T-helper 2 cell treated with Interferon-gamma antibody and Interleukin-4, amounts not matched to agents 5 μg/mL and 100 μg/mL, for 36 hours (primary cell): Measurements from ENCODE around the gene SNUPN.
A peak's percentile ranks its signal among the peaks of the same experiment; 100 is the strongest.
"Not testable (repeated sequence)": the region's sequence is repeated elsewhere in the genome, so short reads cannot be mapped to it uniquely, and the experiment has no call there.

Experiments
- DNase-seq: peaks from one replicate; pipeline ENCODE4 v3.0.0; 2021; ENCODE audit warnings: low spot score
- H3K27ac Mint-ChIP-seq: one replicate; pipeline ENCODE4 v1.8.0; 2021; ENCODE audit warnings: mild to moderate bottlenecking, mixed read lengths
- H3K27me3 Mint-ChIP-seq: one replicate; pipeline ENCODE4 v1.8.0; 2021; ENCODE audit warnings: low read depth, mixed read lengths
- H3K36me3 Mint-ChIP-seq: one replicate; pipeline ENCODE4 v1.8.0; 2021; ENCODE audit warnings: low read depth, mixed read lengths
- H3K4me1 Mint-ChIP-seq: one replicate; pipeline ENCODE4 v1.8.0; 2021; ENCODE audit warnings: low read depth, mixed read lengths
- H3K4me3 Mint-ChIP-seq: one replicate; pipeline ENCODE4 v1.8.0; 2022; ENCODE audit warnings: mild to moderate bottlenecking, moderate library complexity, mixed read lengths
- H3K9me3 Mint-ChIP-seq: one replicate; pipeline ENCODE4 v1.8.0; 2021; ENCODE audit warnings: mixed read lengths

Gene SNUPN

GRCh38 chr15:75633922-75634321 lies 8.4 kb upstream of the SNUPN start:
- H3K27ac Mint-ChIP-seq, H3K27me3 Mint-ChIP-seq: not testable (repeated sequence)
- H3K4me1 Mint-ChIP-seq = peaks cover 23% of the 10 kb centered on the region

GRCh38 chr15:75631935-75632334 lies 6.4 kb upstream of the SNUPN start:
- Mint-ChIP-seq H3K4me3 (no peak overlapping the region), H3K27ac (no peak overlapping the region), H3K27me3 (no peaks in the 10 kb centered on the region), H3K4me1 (peaks cover 11% of the 10 kb centered on the region), H3K9me3 (no peaks in the 10 kb centered on the region), H3K36me3 (peaks cover under 1% of the 10 kb centered on the region)
- DNase-seq = no peak

More at GRCh38 chr15:75633922-75634321, 8.4 kb upstream of the SNUPN start:
- not testable (repeated sequence) for H3K9me3 Mint-ChIP-seq, H3K4me3 Mint-ChIP-seq, DNase-seq
- H3K36me3 Mint-ChIP-seq = peaks cover 16% of the 10 kb centered on the region

- no peak for DNase-seq
- H3K4me1 Mint-ChIP-seq = peaks cover 37% of the 10 kb centered on the region
- no peaks in the 10 kb centered on the region for H3K27me3 Mint-ChIP-seq
- peaks cover 32% of the 10 kb centered on the region for H3K36me3 Mint-ChIP-seq
- no peaks in the 10 kb centered on the region for H3K9me3 Mint-ChIP-seq
- H3K27ac Mint-ChIP-seq = peak overlapping the region; percentile 45
- H3K4me3 Mint-ChIP-seq = peak overlapping the region; percentile 12
These were observed 3.0 kb downstream of the SNUPN start for GRCh38 chr15:75622505-75622904.

DNA sequence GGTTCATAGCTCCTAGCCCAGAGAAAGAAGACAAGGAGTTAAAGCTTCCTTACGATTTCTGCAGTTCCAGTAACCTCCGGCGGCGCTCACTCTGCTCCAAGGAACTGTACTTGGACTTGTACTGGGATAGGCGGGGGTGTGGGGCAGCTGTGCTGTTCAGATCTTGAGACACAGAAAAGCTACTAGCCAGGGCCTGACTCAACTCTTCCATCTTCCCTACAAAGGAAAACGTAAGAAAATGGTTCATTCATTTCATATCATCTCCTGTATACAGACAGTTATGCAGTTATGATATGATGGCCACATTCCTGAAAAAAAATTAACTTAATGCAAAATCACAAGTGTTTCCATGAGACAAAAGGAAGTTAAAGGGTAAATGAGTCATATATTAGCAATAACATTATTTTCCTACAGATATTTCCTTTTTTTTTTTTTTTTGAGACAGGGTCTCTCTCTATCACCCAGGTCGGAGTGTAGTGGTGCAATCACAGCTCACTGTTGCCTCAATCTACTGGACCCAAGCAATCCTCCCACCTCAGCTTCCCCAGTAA lies 4.6 kb downstream of the SNUPN start:
- peaks cover 42% of the 10 kb centered on the region for H3K36me3 Mint-ChIP-seq
- no peak for DNase-seq
- peak overlapping the region; percentile 56 for H3K27ac Mint-ChIP-seq
- no peaks in the 10 kb centered on the region for H3K27me3 Mint-ChIP-seq
- H3K9me3 Mint-ChIP-seq = no peaks in the 10 kb centered on the region
- H3K4me3 Mint-ChIP-seq = peak overlapping the region; percentile 42
- H3K4me1 Mint-ChIP-seq = peaks cover 28% of the 10 kb centered on the region

DNA sequence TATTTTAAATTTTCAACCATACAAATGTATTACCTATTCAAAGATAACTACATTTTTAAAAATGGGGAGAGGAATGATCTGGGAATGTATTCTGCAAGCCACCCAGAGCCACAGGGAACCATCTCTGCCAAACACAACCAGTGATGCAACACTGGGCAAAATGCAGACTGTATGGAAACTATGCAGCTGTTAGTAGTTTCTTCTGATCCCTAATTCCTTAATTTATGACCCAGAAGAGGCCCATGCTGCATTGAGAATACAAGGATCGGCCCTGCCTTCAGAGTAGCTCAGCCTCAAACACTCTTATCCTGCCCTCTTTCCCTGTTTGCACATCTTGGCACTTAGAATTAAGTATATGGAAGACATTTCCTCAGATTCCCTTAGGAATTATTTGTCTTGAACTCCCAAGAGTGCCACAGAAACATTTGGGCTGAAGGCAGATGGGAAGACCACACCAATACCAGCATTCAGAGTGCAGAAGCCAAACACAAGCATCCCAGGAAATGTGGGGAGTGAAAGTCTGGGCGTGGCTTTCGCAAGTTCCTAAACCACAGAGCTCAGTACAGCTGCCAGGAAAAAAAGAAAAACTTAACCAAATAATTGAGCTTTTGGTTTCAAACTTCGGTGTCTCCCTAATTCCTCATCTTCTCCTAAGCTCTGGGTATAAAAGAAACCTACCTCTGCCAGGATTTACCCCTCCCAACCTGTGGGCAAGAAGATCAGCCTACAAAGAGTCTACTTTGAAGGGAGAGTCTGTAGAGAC lies 5.3 kb downstream of the SNUPN start:
- DNase-seq = no peak
- Mint-ChIP-seq H3K36me3 (peaks cover 44% of the 10 kb centered on the region), H3K27ac (peak overlapping the region; percentile 41), H3K4me3 (peak overlapping the region; percentile 42), H3K4me1 (peaks cover 30% of the 10 kb centered on the region), H3K9me3 (no peaks in the 10 kb centered on the region), H3K27me3 (no peaks in the 10 kb centered on the region)

DNA sequence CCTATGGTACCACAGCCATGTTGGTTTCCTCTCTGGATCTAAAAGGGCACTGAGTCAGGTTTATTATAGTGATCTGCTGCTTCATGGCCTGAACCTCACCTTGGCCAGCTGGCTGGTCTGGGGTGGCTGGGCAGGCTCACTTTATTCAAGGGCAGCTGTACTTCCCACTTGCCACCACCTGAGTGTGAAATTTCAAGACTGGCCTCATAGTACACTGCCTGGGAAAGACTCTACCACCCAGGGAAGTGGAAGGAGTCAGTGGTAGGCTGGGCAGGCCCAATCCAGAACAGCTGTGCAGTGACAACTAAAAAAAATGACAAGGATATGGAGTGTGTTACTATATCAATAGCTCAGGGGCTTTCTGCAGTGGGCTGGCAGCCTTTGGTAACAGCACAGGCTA lies 8.8 kb downstream of the SNUPN start:
- Mint-ChIP-seq H3K27ac (peak overlapping the region; percentile 32), H3K4me3 (no peak overlapping the region), H3K36me3 (peaks cover 59% of the 10 kb centered on the region)

DNA sequence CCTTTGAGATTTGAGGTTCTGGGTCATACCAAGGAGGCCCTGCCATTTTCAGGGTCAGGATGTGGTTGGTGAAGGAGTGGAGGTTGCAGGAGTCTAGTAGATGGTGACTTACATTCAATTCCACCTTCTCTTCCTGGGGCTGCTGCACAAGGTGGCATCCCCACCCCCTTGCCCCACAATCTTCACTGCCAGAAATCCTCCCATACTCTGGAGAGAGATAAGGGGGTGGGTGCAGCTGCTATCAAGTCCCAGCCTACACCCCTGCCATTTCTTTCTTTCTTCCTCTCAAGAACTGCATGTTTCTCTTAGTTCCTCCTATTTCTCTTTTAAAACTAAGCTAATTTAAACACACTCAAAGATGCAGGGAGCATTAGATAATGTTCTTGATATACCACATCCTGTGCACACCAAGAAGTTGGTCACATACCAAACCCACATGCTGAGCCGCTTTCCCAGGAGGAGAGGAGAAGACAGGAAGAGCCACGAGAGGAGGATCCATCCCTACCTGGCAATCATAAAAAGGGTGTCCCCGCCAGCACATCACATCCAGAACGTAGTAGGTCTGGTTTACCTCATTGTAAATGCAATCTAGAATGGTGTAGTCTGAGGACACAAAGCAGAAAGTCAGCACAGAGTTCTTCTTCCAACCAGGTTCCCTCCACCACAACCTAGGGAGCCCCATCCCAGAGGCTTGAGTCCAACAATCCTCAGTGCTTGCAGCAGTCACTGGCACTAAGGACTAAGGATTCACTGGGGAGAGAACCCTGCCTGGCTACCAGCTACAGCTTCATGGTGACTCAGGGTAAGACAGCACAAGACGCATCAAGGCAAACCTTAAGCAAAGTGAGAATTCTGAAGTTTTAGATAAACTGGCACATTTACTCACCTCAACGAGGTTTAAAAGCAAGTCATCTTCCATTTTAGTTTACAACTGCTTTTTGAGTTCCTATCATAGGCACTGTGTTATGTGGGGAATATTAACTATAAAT lies 18.5 kb downstream of the SNUPN start:
- H3K9me3 Mint-ChIP-seq = no peaks in the 10 kb centered on the region
- peak overlapping the region; percentile 95 for H3K27ac Mint-ChIP-seq
- peak; percentile 28 for DNase-seq
- no peaks in the 10 kb centered on the region for H3K27me3 Mint-ChIP-seq
- peak overlapping the region; percentile 74 for H3K4me3 Mint-ChIP-seq
- H3K4me1 Mint-ChIP-seq = peaks cover 35% of the 10 kb centered on the region
- peaks cover 50% of the 10 kb centered on the region for H3K36me3 Mint-ChIP-seq

More for the DNA sequence above, 8.8 kb downstream of the SNUPN start:
- H3K27me3 Mint-ChIP-seq = no peaks in the 10 kb centered on the region
- no peak for DNase-seq
- H3K9me3 Mint-ChIP-seq = no peaks in the 10 kb centered on the region
- H3K4me1 Mint-ChIP-seq = peaks cover 20% of the 10 kb centered on the region

GRCh38 chr15:75606026-75606425 lies 19.5 kb downstream of the SNUPN start:
- peaks cover 41% of the 10 kb centered on the region for H3K4me1 Mint-ChIP-seq
- H3K27ac Mint-ChIP-seq = peak overlapping the region; percentile 95

GRCh38 chr15:75599401-75599800 lies 26.1 kb downstream of the SNUPN start:
- no peak for DNase-seq
- Mint-ChIP-seq H3K9me3 (no peaks in the 10 kb centered on the region), H3K27me3 (no peaks in the 10 kb centered on the region), H3K4me3 (no peak overlapping the region), H3K4me1 (peaks cover 38% of the 10 kb centered on the region), H3K27ac (peak overlapping the region; percentile 29), H3K36me3 (peaks cover 54% of the 10 kb centered on the region)

More at GRCh38 chr15:75606026-75606425, 19.5 kb downstream of the SNUPN start:
- Mint-ChIP-seq H3K27me3 (no peaks in the 10 kb centered on the region), H3K9me3 (no peaks in the 10 kb centered on the region), H3K4me3 (peak overlapping the region; percentile 74), H3K36me3 (peaks cover 55% of the 10 kb centered on the region)
- no peak for DNase-seq

GRCh38 chr15:75598361-75598760 lies 27.2 kb downstream of the SNUPN start:
- peaks cover 53% of the 10 kb centered on the region for H3K36me3 Mint-ChIP-seq
- H3K27me3 Mint-ChIP-seq = no peaks in the 10 kb centered on the region
- peaks cover 38% of the 10 kb centered on the region for H3K4me1 Mint-ChIP-seq
- DNase-seq = no peak
- H3K9me3 Mint-ChIP-seq = no peaks in the 10 kb centered on the region
- H3K4me3 Mint-ChIP-seq = peak overlapping the region; percentile 79
- H3K27ac Mint-ChIP-seq = peak overlapping the region; percentile 84

- H3K4me3 Mint-ChIP-seq = peak overlapping the region; percentile 79
- H3K36me3 Mint-ChIP-seq = peaks cover 53% of the 10 kb centered on the region
- peak overlapping the region; percentile 84 for H3K27ac Mint-ChIP-seq
- no peaks in the 10 kb centered on the region for H3K9me3 Mint-ChIP-seq
- peak; percentile 49 for DNase-seq
- peaks cover 38% of the 10 kb centered on the region for H3K4me1 Mint-ChIP-seq
- H3K27me3 Mint-ChIP-seq = no peaks in the 10 kb centered on the region
These were observed 27.7 kb downstream of the SNUPN start for GRCh38 chr15:75597667-75598341.

DNA sequence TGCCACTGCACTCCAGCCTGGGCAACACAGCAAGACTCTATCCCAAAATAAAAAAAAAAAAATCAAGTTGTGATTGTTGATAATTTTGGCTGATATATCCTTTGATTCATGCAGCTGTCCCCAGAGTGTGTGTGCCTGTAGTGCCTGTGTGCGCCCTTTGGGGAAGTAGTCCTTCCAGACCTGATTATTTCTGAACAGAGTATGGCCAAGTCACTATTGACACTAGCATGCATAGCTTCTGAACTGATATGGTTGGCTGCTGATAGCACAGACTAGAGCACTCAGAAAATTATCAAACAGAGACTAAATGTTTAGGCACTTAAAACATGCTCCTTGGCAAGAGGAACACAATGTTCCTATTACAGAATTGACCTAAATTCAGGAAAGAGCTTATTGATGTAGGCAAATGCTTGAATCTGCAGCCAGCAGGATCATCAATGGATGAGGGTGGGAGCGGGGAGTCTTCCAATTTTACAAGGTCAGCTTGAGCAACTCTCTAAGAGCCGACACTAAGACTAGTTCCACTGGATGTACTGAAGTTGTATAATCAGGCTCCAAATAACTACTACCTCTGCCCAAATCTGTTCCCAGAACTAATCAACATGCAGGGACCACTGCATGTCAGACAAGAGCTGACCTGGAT lies 28.7 kb downstream of the SNUPN start:
- peaks cover 38% of the 10 kb centered on the region for H3K4me1 Mint-ChIP-seq
- H3K27ac Mint-ChIP-seq = peak overlapping the region; percentile 84
- DNase-seq = no peak
- peaks cover 55% of the 10 kb centered on the region for H3K36me3 Mint-ChIP-seq
- H3K27me3 Mint-ChIP-seq = no peaks in the 10 kb centered on the region
- H3K9me3 Mint-ChIP-seq = no peaks in the 10 kb centered on the region
- H3K4me3 Mint-ChIP-seq = peak overlapping the region; percentile 79

DNA sequence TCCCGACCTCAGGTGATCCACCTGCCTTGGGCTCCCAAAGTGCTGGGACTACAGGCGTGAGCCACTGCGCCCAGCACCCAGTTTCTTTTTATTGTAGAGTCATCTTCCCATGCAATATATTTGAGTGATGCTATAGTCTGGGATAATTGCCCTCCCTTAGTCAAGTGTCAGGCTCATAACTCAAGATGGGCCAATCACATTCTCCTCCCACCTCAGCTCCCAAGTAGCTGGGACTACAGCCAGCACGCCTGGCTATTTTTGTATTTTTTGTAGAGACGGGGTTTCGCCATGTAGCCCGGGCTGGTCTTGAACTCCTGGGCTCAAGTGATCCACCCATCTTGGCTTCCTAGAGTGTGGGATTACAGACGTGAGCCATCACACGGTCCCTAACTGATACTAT lies 31.2 kb downstream of the SNUPN start:
- no peak overlapping the region for H3K4me3 Mint-ChIP-seq
- H3K4me1 Mint-ChIP-seq = peaks cover 45% of the 10 kb centered on the region
- no peak for DNase-seq
- peaks cover 52% of the 10 kb centered on the region for H3K36me3 Mint-ChIP-seq
- H3K27me3 Mint-ChIP-seq = no peaks in the 10 kb centered on the region
- no peak overlapping the region for H3K27ac Mint-ChIP-seq
- no peaks in the 10 kb centered on the region for H3K9me3 Mint-ChIP-seq
